ENCODE measurements around the gene NHERF2. TPM values are rescaled to one million over a fixed set of nuclear protein-coding genes. Genes with fewer than 3 reads are reported as not detected.
A peak's percentile ranks its signal among the peaks of the same experiment; 100 is the strongest.

Gene NHERF2
- total and polyA plus RNA-seq, 9 of the 15 experiments (the other 6 are each of a cell fraction or from before 2014, with no cell fraction given) = 0.15 to 42.0 (median 12.5) TPM

DNA sequence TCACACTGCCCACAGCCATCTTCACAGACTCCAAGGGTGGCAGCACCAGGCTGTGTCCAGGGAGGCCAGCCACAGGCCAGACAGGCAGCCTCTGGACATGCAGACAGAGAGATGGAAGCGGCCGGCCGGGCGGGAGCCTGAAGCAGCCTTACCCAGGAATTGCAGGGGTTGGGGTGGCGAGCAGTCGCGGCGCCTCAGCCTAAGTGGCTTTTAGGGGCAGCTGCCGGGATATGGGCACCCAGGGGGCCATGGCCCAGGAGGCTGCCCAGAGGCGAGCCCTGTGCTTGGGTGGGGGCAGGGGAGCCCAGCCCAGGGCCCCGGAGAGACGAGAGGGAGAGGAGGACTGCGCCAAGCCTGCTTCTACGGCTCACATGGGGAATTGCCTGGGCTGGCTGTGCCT lies 1.5 kb upstream of the NHERF2 start:
- no peak for DNase-seq (ENCODE audit: extremely low read depth in 1 of 4, low spot score in 3 of 4)
- no peak for FAIRE-seq
- peaks cover 16% of the 10 kb centered on the region for H3K79me2 ChIP-seq (ENCODE audit: control insufficient read depth, insufficient read depth, low read length)
- ChIA-PET CTCF (ENCODE audit: low intra/inter-chr PET ratio) (no interaction called here), POLR2A (interaction anchor here (0.5 to 1.3 kb wide), 5 partner anchors 14 to 192 kb away, joined by 3 to 14 read pairs (median 4); partner anchors contain the start of gene TRAF7)
- intact Hi-C loops (cut with micrococcal nuclease) (no loop called here), in situ Hi-C loops (cut with MboI) (no loop called here)
- H3K4me2 ChIP-seq (ENCODE audit: insufficient read depth, low read length) = no peak overlapping the region
- H3K9ac ChIP-seq (ENCODE audit: insufficient read depth in 1 of 2, low read depth in 2 of 2, low read length in 2 of 2) = peak overlapping the region in 1 of 2 experiments; percentile 86; a peak in 1 of 4 replicates
- H3K4me1 ChIP-seq (replicated peaks in 1 of 2; ENCODE audit: control insufficient read depth in 2 of 2, insufficient read depth in 2 of 2, low read length in 2 of 2) = peaks cover 23 to 88% of the 10 kb centered on the region in 2 experiments; a peak in 4 of 5 replicates
- H2AFZ ChIP-seq (ENCODE audit: low read depth, low read length) = no peak overlapping the region
- H3K27ac ChIP-seq (ENCODE audit: extremely low read depth, low read depth, low read length) = no peak overlapping the region
- peaks cover 4% of the 10 kb centered on the region; the same call in 1 of the 3 replicates for H3K36me3 ChIP-seq (ENCODE audit: control insufficient read depth, insufficient read depth, low read length)
- no peaks in the 10 kb centered on the region for H3K9me3 ChIP-seq (replicated peaks; ENCODE audit: control insufficient read depth, insufficient read depth, low read depth, low read length)
- 0 out of 2 replicates have a peak, but pooled peaks cover 7% of the 10 kb centered on the region for H4K20me1 ChIP-seq (replicated peaks; ENCODE audit: control insufficient read depth, insufficient read depth, low read length)
- peaks cover 3% of the 10 kb centered on the region for H3K9me1 ChIP-seq (ENCODE audit: control insufficient read depth, insufficient read depth, low read length)
- TF ChIP-seq HNRNPUL1 (IDR thresholded peaks at IDR 0.05; ENCODE audit: low read length) (no peak), ZNF121 (CRISPR knock-in tag; conservative IDR thresholded peaks at IDR 0.05) (no peak), CSDE1 (IDR thresholded peaks at IDR 0.05) (no peak), PHTF2 (CRISPR knock-in tag; IDR thresholded peaks at IDR 0.05) (no peak), RNF2 (IDR thresholded peaks at IDR 0.05) (no peak), ZNF212 (CRISPR knock-in tag; IDR thresholded peaks at IDR 0.05) (no peak), KDM4B (IDR thresholded peaks at IDR 0.05; ENCODE audit: borderline replicate concordance in 2 of 2, low read depth in 1 of 2) (no peak), HMGN3 (IDR thresholded peaks at IDR 0.05; ENCODE audit: borderline replicate concordance, extremely low read depth, insufficient read length, low read depth, low read length) (no peak), NR4A1 (CRISPR knock-in tag; IDR thresholded peaks at IDR 0.05) (no peak), NR4A1 (tag; IDR thresholded peaks at IDR 0.05) (no peak), ZNF57 (CRISPR knock-in tag; IDR thresholded peaks at IDR 0.05) (no peak), ESRRB (CRISPR knock-in tag; IDR thresholded peaks at IDR 0.05; ENCODE audit: borderline replicate concordance) (no peak)
- TF ChIP-seq, protein P1, sequence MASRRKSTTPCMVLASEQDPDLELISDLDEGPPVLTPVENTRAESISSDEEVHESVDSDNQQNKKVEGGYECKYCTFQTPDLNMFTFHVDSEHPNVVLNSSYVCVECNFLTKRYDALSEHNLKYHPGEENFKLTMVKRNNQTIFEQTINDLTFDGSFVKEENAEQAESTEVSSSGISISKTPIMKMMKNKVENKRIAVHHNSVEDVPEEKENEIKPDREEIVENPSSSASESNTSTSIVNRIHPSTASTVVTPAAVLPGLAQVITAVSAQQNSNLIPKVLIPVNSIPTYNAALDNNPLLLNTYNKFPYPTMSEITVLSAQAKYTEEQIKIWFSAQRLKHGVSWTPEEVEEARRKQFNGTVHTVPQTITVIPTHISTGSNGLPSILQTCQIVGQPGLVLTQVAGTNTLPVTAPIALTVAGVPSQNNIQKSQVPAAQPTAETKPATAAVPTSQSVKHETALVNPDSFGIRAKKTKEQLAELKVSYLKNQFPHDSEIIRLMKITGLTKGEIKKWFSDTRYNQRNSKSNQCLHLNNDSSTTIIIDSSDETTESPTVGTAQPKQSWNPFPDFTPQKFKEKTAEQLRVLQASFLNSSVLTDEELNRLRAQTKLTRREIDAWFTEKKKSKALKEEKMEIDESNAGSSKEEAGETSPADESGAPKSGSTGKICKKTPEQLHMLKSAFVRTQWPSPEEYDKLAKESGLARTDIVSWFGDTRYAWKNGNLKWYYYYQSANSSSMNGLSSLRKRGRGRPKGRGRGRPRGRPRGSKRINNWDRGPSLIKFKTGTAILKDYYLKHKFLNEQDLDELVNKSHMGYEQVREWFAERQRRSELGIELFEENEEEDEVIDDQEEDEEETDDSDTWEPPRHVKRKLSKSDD (conservative IDR thresholded peaks at IDR 0.05; ENCODE audit: low read length) = no peak
- TF ChIP-seq, protein P2, sequence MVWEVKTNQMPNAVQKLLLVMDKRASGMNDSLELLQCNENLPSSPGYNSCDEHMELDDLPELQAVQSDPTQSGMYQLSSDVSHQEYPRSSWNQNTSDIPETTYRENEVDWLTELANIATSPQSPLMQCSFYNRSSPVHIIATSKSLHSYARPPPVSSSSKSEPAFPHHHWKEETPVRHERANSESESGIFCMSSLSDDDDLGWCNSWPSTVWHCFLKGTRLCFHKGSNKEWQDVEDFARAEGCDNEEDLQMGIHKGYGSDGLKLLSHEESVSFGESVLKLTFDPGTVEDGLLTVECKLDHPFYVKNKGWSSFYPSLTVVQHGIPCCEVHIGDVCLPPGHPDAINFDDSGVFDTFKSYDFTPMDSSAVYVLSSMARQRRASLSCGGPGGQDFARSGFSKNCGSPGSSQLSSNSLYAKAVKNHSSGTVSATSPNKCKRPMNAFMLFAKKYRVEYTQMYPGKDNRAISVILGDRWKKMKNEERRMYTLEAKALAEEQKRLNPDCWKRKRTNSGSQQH (CRISPR knock-in tag; IDR thresholded peaks at IDR 0.05) = no peak
- 86% methylated on average over 11 of the region's 14 CpGs for WGBS (ENCODE audit: insufficient coverage, low coverage, missing lambda C conversion rate)
- no peak overlapping the region for H3K4me3 ChIP-seq
- no peak for ATAC-seq
- no TSS peak for BruUV-seq (replicated peaks)
- no peaks in the 10 kb centered on the region for H3K27me3 ChIP-seq (ENCODE audit: control insufficient read depth in 2 of 2, insufficient read depth in 2 of 2, low read length in 2 of 2)

All from K562 (cell line).